Measurements from ENCODE around the gene PSMB5. TPM values are rescaled to one million over a fixed set of nuclear protein-coding genes. Genes with fewer than 3 reads are reported as not detected.

PSMB5 gene
- total and polyA plus RNA-seq, 9 donors = 65.3 to 144 (median 79.9) TPM

DNA sequence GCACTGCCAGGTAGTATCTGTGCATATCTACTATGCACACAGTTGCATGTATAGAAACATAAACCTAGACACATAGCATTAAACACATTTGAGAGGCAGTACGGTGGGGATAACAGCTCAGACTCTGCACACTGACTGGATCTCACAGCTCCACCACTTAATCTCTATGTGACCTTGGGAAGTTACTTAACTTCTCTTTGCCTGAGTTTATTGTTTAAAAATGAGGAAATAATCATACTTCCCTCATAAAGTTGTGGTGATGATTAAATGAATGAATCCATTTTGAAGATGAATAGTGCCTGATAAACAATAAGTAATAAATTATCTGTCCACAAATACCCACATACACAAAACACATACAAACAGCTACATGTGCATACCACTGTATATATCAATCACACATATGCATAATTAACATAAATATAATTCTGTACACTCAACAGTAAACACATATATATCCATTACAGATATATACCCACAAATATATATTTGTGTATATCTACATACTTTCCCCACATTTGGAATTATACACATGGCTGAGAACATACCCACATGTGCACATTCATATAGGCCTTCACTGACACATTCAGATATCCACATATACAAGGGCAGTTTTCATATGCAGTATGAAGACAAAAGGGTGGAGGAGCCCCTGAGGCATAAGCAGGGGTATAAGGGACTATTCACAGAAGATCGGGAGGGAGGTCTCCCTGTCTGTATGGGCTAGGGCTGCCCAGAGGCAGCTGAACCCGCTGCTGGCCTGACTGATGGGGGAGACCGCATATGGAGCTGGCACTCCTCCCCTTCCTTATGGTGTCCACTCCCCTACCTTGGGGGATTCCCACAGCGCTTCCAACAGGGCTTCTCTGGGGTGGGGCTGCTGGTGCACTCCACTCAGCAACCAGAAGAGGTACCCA lies 16.7 kb upstream of the PSMB5 start:
- peak in 1 of 5 donors; percentile 12 for DNase-seq
- H3K27ac ChIP-seq = no peak overlapping the region
- WGBS, 3 donors = 66 to 77% (median 71%) methylated on average over 5 of the region's 5 CpGs
- no peaks in the 10 kb centered on the region for H3K4me1 ChIP-seq (ENCODE audit: insufficient read depth)
- H3K4me3 ChIP-seq = no peak overlapping the region
- intact Hi-C loops (cut with DNase I) = loop anchor here in 1 of 4 donors (5.0 kb wide), 1 partner anchor 54 kb away; no protein-coding TSS in a partner anchor
- TF ChIP-seq POLR2A (IDR thresholded peaks at IDR 0.05) (no peak), EP300 (IDR thresholded peaks at IDR 0.05) (no peak)
- TF ChIP-seq, protein P1, sequence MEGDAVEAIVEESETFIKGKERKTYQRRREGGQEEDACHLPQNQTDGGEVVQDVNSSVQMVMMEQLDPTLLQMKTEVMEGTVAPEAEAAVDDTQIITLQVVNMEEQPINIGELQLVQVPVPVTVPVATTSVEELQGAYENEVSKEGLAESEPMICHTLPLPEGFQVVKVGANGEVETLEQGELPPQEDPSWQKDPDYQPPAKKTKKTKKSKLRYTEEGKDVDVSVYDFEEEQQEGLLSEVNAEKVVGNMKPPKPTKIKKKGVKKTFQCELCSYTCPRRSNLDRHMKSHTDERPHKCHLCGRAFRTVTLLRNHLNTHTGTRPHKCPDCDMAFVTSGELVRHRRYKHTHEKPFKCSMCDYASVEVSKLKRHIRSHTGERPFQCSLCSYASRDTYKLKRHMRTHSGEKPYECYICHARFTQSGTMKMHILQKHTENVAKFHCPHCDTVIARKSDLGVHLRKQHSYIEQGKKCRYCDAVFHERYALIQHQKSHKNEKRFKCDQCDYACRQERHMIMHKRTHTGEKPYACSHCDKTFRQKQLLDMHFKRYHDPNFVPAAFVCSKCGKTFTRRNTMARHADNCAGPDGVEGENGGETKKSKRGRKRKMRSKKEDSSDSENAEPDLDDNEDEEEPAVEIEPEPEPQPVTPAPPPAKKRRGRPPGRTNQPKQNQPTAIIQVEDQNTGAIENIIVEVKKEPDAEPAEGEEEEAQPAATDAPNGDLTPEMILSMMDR (IDR thresholded peaks at IDR 0.05) = no peak
- H3K9me3 ChIP-seq = no peaks in the 10 kb centered on the region
- no peaks in the 10 kb centered on the region for H3K36me3 ChIP-seq
- no peaks in the 10 kb centered on the region for H3K27me3 ChIP-seq

DNA sequence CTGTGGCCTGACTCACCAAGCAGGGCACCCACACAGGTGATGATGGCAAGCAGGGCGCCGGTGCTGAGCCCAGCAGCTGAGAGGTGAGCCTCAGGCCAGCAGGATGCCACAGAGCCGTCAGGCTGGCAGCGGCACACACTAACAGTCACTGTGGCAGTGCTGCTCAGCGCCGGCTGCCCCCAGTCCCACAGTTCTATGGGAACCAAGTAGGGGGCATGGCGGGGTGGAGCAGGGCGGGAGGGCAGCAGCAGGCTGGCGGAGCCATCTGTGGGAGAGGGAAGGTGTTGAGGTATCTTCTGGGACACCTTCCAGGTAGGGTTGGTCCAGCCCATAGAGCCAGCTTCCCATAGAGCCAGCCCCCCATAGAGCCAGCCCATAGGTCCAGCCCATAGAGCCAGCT lies 14.3 kb upstream of the PSMB5 start:
- TF ChIP-seq POLR2A (IDR thresholded peaks at IDR 0.05) = no peak
- no peak for TF ChIP-seq EP300 (IDR thresholded peaks at IDR 0.05)
- H3K9me3 ChIP-seq = no peaks in the 10 kb centered on the region
- H3K27ac ChIP-seq = no peak overlapping the region
- intact Hi-C loops (cut with DNase I) = no loop called here
- 94 to 99% (median 98%) methylated on average over 9 of the region's 9 CpGs for WGBS, 3 donors
- peak in 1 of 5 donors; percentile 24 for DNase-seq
- H3K4me3 ChIP-seq = no peak overlapping the region
- no peaks in the 10 kb centered on the region for H3K27me3 ChIP-seq
- no peaks in the 10 kb centered on the region for H3K4me1 ChIP-seq (ENCODE audit: insufficient read depth)
- H3K36me3 ChIP-seq = no peaks in the 10 kb centered on the region

DNA sequence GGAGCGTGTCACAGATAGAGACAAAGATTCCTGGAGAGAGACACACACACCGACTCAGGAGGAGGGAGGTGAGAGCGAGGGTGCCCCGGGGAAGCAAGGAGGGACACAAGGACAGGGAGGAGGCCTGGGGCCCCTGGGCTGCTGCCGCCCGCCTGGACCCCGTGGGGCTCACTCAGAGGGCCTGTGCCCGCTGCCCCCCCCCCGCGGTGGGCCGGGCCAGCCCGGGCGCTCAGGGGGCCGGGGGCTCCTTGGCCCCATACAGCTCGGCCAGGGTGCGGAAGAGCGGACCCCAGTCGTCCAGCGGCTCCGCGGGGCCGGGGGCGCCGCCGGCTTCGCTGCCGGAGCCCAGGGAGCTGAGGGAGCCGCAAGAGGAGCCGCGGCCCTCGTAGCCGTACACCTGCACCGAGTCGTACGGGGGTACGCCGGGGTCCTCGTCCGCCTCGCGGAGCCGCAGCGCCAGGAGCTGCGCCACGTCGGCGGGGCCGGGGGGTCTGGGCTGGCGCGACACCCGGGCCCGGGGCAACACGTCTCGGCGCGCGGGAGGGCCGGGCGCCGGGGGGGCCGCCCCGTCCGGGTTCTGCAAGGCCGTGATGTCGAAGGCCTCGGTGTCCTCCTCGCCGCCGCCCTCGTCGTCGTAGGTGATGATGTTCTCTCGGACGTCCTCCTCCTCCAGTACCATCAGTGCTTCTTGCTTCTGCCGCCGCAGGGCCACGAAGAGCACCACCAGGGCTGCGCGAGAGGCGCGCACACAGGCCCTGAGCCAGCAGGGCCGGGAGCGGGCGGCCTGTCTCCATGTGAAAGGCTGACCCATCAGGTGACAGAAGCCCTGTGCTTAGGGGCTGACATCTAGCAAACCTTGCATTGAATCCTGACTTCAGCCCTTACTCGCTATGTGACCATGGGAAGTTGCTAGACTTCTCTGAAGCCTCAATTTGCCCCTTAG lies 13.3 kb upstream of the PSMB5 start:
- H3K36me3 ChIP-seq = no peaks in the 10 kb centered on the region
- no peak for TF ChIP-seq POLR2A (IDR thresholded peaks at IDR 0.05)
- no peak for TF ChIP-seq EP300 (IDR thresholded peaks at IDR 0.05)
- TF ChIP-seq, protein P1 (IDR thresholded peaks at IDR 0.05) = no peak
- H3K27me3 ChIP-seq = no peaks in the 10 kb centered on the region
- DNase-seq = peak in 1 of 5 donors; percentile 26
- WGBS, 3 donors = 82 to 85% (median 83%) methylated on average over 44 to 85 of the region's 85 CpGs
- intact Hi-C loops (cut with DNase I) = no loop called here
- no peaks in the 10 kb centered on the region for H3K4me1 ChIP-seq (ENCODE audit: insufficient read depth)
- H3K9me3 ChIP-seq = no peaks in the 10 kb centered on the region
- no peak overlapping the region for H3K4me3 ChIP-seq
- no peak overlapping the region for H3K27ac ChIP-seq

DNA sequence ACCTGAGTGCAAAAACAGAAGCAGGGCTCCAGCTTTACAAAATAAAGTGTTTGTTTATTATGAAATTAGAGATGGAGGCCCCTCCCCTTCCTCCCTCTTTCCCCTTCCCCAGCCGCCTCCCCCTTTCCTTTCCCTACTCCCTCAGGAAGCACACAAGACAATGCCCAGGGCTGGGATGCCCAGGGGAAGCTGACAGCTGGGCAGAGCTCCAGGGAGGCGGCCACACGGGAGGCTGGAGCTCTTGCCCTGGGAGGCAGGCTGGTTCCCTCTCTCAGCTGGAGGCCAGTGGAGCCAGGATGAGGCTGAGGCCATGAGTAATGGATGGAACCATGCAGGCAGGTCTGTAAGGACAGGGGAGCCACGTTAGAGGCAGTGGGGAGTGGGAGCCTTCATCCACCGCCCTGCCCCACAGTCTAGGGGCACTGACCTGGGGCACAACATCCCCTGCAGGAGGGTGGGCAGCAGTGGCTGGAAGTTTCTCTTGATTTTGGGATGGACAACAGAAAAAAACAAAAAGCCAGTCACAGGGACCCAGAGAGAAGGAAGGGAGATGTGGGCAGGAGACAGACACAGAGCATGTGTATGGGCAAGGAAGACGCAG lies 12.4 kb upstream of the PSMB5 start:
- 64 to 76% (median 69%) methylated on average over 6 of the region's 6 CpGs for WGBS, 3 donors

More for the DNA sequence above, 12.4 kb upstream of the PSMB5 start:
- Histone ChIP-seq H3K27ac (no peak overlapping the region), H3K4me1 (ENCODE audit: insufficient read depth) (no peaks in the 10 kb centered on the region), H3K9me3 (no peaks in the 10 kb centered on the region), H3K27me3 (no peaks in the 10 kb centered on the region), H3K4me3 (no peak overlapping the region), H3K36me3 (no peaks in the 10 kb centered on the region)
- intact Hi-C loops (cut with DNase I) = no loop called here
- no peak for TF ChIP-seq POLR2A (IDR thresholded peaks at IDR 0.05)
- TF ChIP-seq, protein P1 (IDR thresholded peaks at IDR 0.05) = no peak
- no peak for TF ChIP-seq EP300 (IDR thresholded peaks at IDR 0.05)
- peak in 1 of 5 donors; percentile 38 for DNase-seq
